ENCODE results near the gene AMZ2.
"Not testable (repeated sequence)": the region's sequence is repeated elsewhere in the genome, so short reads cannot be mapped to it uniquely, and the experiment has no call there.

AMZ2 gene

GRCh38 chr17:68255731-68256538 is 8.1 kb downstream of the AMZ2 start:
- Histone ChIP-seq H2BK5ac (ENCODE audit: low read depth, low read length, poor library complexity) (no peak overlapping the region), H4K12ac (ENCODE audit: low read depth, low read length) (no peak overlapping the region), H3K14ac (ENCODE audit: low read length) (no peak overlapping the region), H3K79me2 (ENCODE audit: control insufficient read depth, insufficient read depth, low read length, poor library complexity) (no peaks in the 10 kb centered on the region), H3K79me1 (ENCODE audit: low read length) (no peaks in the 10 kb centered on the region), H3K27ac (ENCODE audit: low read depth, low read length) (no peak overlapping the region), H3K4me2 (ENCODE audit: low read length) (no peak overlapping the region), H3K9me3 (ENCODE audit: insufficient read depth, low read depth, low read length) (no peaks in the 10 kb centered on the region), H3K9ac (ENCODE audit: low read length) (no peak overlapping the region), H3K18ac (ENCODE audit: low read length) (no peak overlapping the region), H3K4me3 (ENCODE audit: low read depth, low read length) (no peak overlapping the region), H2AFZ (ENCODE audit: insufficient read depth, low read length, poor library complexity) (no peak overlapping the region), H3K23ac (ENCODE audit: low read length) (no peak overlapping the region), H2BK12ac (ENCODE audit: low read length) (no peak overlapping the region), H3K4ac (ENCODE audit: low read depth, low read length) (no peak overlapping the region), H2BK120ac (ENCODE audit: insufficient read depth, low read length, poor library complexity) (no peak overlapping the region), H4K91ac (ENCODE audit: low read depth, low read length) (no peak overlapping the region), H3K36me3 (ENCODE audit: control insufficient read depth in 1 of 2, insufficient read depth in 2 of 2, low read length in 2 of 2) (peaks cover 6 to 10% of the 10 kb centered on the region in 2 experiments), H2AK5ac (ENCODE audit: low read length) (no peak overlapping the region), H3K4me1 (ENCODE audit: control insufficient read depth in 1 of 2, insufficient read depth in 2 of 2, low read length in 2 of 2) (no peaks in the 10 kb centered on the region), H4K8ac (ENCODE audit: low read depth, low read length) (no peak overlapping the region), H3K27me3 (ENCODE audit: insufficient read depth, low read length) (no peaks in the 10 kb centered on the region)
- no peak for DNase-seq
- WGBS (ENCODE audit: extremely low coverage, insufficient coverage, insufficient read length) = no CpG with 5 or more reads among the region's 5 CpGs

- H3K79me1 ChIP-seq (ENCODE audit: low read length); H3K18ac ChIP-seq (ENCODE audit: low read length); H2BK120ac ChIP-seq (ENCODE audit: insufficient read depth, low read length, poor library complexity); H3K27me3 ChIP-seq (ENCODE audit: insufficient read depth, low read length); DNase-seq; H2BK5ac ChIP-seq (ENCODE audit: low read depth, low read length, poor library complexity); H3K4me1 ChIP-seq (ENCODE audit: control insufficient read depth in 1 of 2, insufficient read depth in 2 of 2, low read length in 2 of 2); H3K23ac ChIP-seq (ENCODE audit: low read length); H4K91ac ChIP-seq (ENCODE audit: low read depth, low read length); H2BK12ac ChIP-seq (ENCODE audit: low read length); H3K14ac ChIP-seq (ENCODE audit: low read length); H4K12ac ChIP-seq (ENCODE audit: low read depth, low read length); H2AFZ ChIP-seq (ENCODE audit: insufficient read depth, low read length, poor library complexity); H4K8ac ChIP-seq (ENCODE audit: low read depth, low read length); H3K4me2 ChIP-seq (ENCODE audit: low read length); H3K9me3 ChIP-seq (ENCODE audit: insufficient read depth, low read depth, low read length); H3K4me3 ChIP-seq (ENCODE audit: low read depth, low read length); H3K9ac ChIP-seq (ENCODE audit: low read length); H3K4ac ChIP-seq (ENCODE audit: low read depth, low read length); H2AK5ac ChIP-seq (ENCODE audit: low read length); H3K79me2 ChIP-seq (ENCODE audit: control insufficient read depth, insufficient read depth, low read length, poor library complexity); H3K27ac ChIP-seq (ENCODE audit: low read depth, low read length): not testable (repeated sequence)
- peaks cover 4 to 10% of the 10 kb centered on the region in 2 experiments for H3K36me3 ChIP-seq (ENCODE audit: control insufficient read depth in 1 of 2, insufficient read depth in 2 of 2, low read length in 2 of 2)
- WGBS (ENCODE audit: extremely low coverage, insufficient coverage, insufficient read length) = no CpG with 5 or more reads among the region's 5 CpGs
Measured at GRCh38 chr17:68256701-68257100, 8.9 kb downstream of the AMZ2 start.

GRCh38 chr17:68257934-68258333 is 10.1 kb downstream of the AMZ2 start:
- H3K4me3 ChIP-seq (ENCODE audit: low read depth, low read length) = no peak overlapping the region
- no peak overlapping the region for H3K23ac ChIP-seq (ENCODE audit: low read length)
- no peak overlapping the region for H3K9ac ChIP-seq (ENCODE audit: low read length)
- no peak overlapping the region for H2AK5ac ChIP-seq (ENCODE audit: low read length)
- no peak overlapping the region for H2BK5ac ChIP-seq (ENCODE audit: low read depth, low read length, poor library complexity)
- no peak for DNase-seq
- H4K91ac ChIP-seq (ENCODE audit: low read depth, low read length) = no peak overlapping the region
- no peak overlapping the region for H4K12ac ChIP-seq (ENCODE audit: low read depth, low read length)
- H3K18ac ChIP-seq (ENCODE audit: low read length) = no peak overlapping the region
- no peak overlapping the region for H2BK120ac ChIP-seq (ENCODE audit: insufficient read depth, low read length, poor library complexity)
- H4K8ac ChIP-seq (ENCODE audit: low read depth, low read length) = no peak overlapping the region
- no peak overlapping the region for H2BK12ac ChIP-seq (ENCODE audit: low read length)
- peaks cover 4 to 10% of the 10 kb centered on the region in 2 experiments for H3K36me3 ChIP-seq (ENCODE audit: control insufficient read depth in 1 of 2, insufficient read depth in 2 of 2, low read length in 2 of 2)
- H3K4me1 ChIP-seq (ENCODE audit: control insufficient read depth in 1 of 2, insufficient read depth in 2 of 2, low read length in 2 of 2) = no peaks in the 10 kb centered on the region
- no peak overlapping the region for H3K4ac ChIP-seq (ENCODE audit: low read depth, low read length)
- H3K79me1 ChIP-seq (ENCODE audit: low read length) = no peaks in the 10 kb centered on the region
- H3K27ac ChIP-seq (ENCODE audit: low read depth, low read length) = no peak overlapping the region
- H3K14ac ChIP-seq (ENCODE audit: low read length) = no peak overlapping the region
- H3K79me2 ChIP-seq (ENCODE audit: control insufficient read depth, insufficient read depth, low read length, poor library complexity) = no peaks in the 10 kb centered on the region
- H3K4me2 ChIP-seq (ENCODE audit: low read length) = no peak overlapping the region
- no peaks in the 10 kb centered on the region for H3K27me3 ChIP-seq (ENCODE audit: insufficient read depth, low read length)
- no peaks in the 10 kb centered on the region for H3K9me3 ChIP-seq (ENCODE audit: insufficient read depth, low read depth, low read length)
- no peak overlapping the region for H2AFZ ChIP-seq (ENCODE audit: insufficient read depth, low read length, poor library complexity)

GRCh38 chr17:68258890-68259647 is 11.2 kb downstream of the AMZ2 start:
- Histone ChIP-seq H3K36me3 (ENCODE audit: control insufficient read depth in 1 of 2, insufficient read depth in 2 of 2, low read length in 2 of 2) (peaks cover 4 to 10% of the 10 kb centered on the region in 2 experiments), H3K4me2 (ENCODE audit: low read length) (peak overlapping the region; percentile 41), H4K91ac (ENCODE audit: low read depth, low read length) (peak overlapping the region; percentile 14), H4K8ac (ENCODE audit: low read depth, low read length) (peak overlapping the region; percentile 60)
- not testable (repeated sequence) for H2BK5ac ChIP-seq (ENCODE audit: low read depth, low read length, poor library complexity); H3K27ac ChIP-seq (ENCODE audit: low read depth, low read length); H2AFZ ChIP-seq (ENCODE audit: insufficient read depth, low read length, poor library complexity); H2AK5ac ChIP-seq (ENCODE audit: low read length); H3K4me1 ChIP-seq (ENCODE audit: control insufficient read depth in 1 of 2, insufficient read depth in 2 of 2, low read length in 2 of 2); H3K79me1 ChIP-seq (ENCODE audit: low read length); H3K27me3 ChIP-seq (ENCODE audit: insufficient read depth, low read length); H3K18ac ChIP-seq (ENCODE audit: low read length); H3K14ac ChIP-seq (ENCODE audit: low read length); H2BK12ac ChIP-seq (ENCODE audit: low read length); H3K9me3 ChIP-seq (ENCODE audit: insufficient read depth, low read depth, low read length); H3K79me2 ChIP-seq (ENCODE audit: control insufficient read depth, insufficient read depth, low read length, poor library complexity); H4K12ac ChIP-seq (ENCODE audit: low read depth, low read length); H3K4me3 ChIP-seq (ENCODE audit: low read depth, low read length); H3K4ac ChIP-seq (ENCODE audit: low read depth, low read length); H2BK120ac ChIP-seq (ENCODE audit: insufficient read depth, low read length, poor library complexity); H3K23ac ChIP-seq (ENCODE audit: low read length); H3K9ac ChIP-seq (ENCODE audit: low read length)
- DNase-seq = peak; percentile 44 to 50
- no CpG with 5 or more reads among the region's 44 CpGs for WGBS (ENCODE audit: extremely low coverage, insufficient coverage, insufficient read length)
